Measurements from ENCODE around the gene PNPLA5.
"Not testable (repeated sequence)": the region's sequence is repeated elsewhere in the genome, so short reads cannot be mapped to it uniquely, and the experiment has no call there.

PNPLA5 gene

GRCh38 chr22:43919106-43919973 lies 27.5 kb upstream of the PNPLA5 start:
- intact Hi-C loops (cut with micrococcal nuclease), result no loop called here
- H3K4me1 Mint-ChIP-seq (ENCODE audit: low read depth), result peaks cover 22% of the 10 kb centered on the region
- H3K4me3 Mint-ChIP-seq, result no peak overlapping the region
- H3K36me3 Mint-ChIP-seq (ENCODE audit: low read depth), result no peaks in the 10 kb centered on the region
- no peaks in the 10 kb centered on the region for H3K9me3 Mint-ChIP-seq
- H3K27ac Mint-ChIP-seq, result no peak overlapping the region
- H3K27me3 Mint-ChIP-seq, result peaks cover 53% of the 10 kb centered on the region

GRCh38 chr22:43917521-43917920 lies 25.7 kb upstream of the PNPLA5 start:
- Mint-ChIP-seq H3K4me1 (ENCODE audit: low read depth) (peaks cover 16% of the 10 kb centered on the region), H3K4me3 (no peak overlapping the region), H3K27me3 (peaks cover 41% of the 10 kb centered on the region), H3K36me3 (ENCODE audit: low read depth) (no peaks in the 10 kb centered on the region), H3K9me3 (peaks cover 9% of the 10 kb centered on the region), H3K27ac (no peak overlapping the region)
- intact Hi-C loops (cut with micrococcal nuclease), result no loop called here

- H3K4me3 Mint-ChIP-seq, result no peak overlapping the region
- peaks cover 9% of the 10 kb centered on the region for H3K9me3 Mint-ChIP-seq
- H3K36me3 Mint-ChIP-seq (ENCODE audit: low read depth), result no peaks in the 10 kb centered on the region
- H3K27me3 Mint-ChIP-seq, result peaks cover 22% of the 10 kb centered on the region
- peaks cover 6% of the 10 kb centered on the region for H3K4me1 Mint-ChIP-seq (ENCODE audit: low read depth)
- intact Hi-C loops (cut with micrococcal nuclease), result no loop called here
- no peak overlapping the region for H3K27ac Mint-ChIP-seq
Observed at GRCh38 chr22:43911351-43911750, 19.5 kb upstream of the PNPLA5 start.

- Mint-ChIP-seq H3K4me3 (no peak overlapping the region), H3K27me3 (peaks cover 22% of the 10 kb centered on the region)
- intact Hi-C loops (cut with micrococcal nuclease), result no loop called here
Observed at GRCh38 chr22:43910178-43910695, 18.4 kb upstream of the PNPLA5 start.

GRCh38 chr22:43909708-43910107 lies 17.9 kb upstream of the PNPLA5 start:
- Mint-ChIP-seq H3K27ac (no peak overlapping the region), H3K4me1 (ENCODE audit: low read depth) (peaks cover 6% of the 10 kb centered on the region), H3K27me3 (peaks cover 22% of the 10 kb centered on the region), H3K4me3 (no peak overlapping the region), H3K9me3 (peaks cover 9% of the 10 kb centered on the region), H3K36me3 (ENCODE audit: low read depth) (no peaks in the 10 kb centered on the region)
- intact Hi-C loops (cut with micrococcal nuclease), result no loop called here

More at GRCh38 chr22:43910178-43910695, 18.4 kb upstream of the PNPLA5 start:
- Mint-ChIP-seq H3K4me1 (ENCODE audit: low read depth) (peaks cover 6% of the 10 kb centered on the region), H3K9me3 (peaks cover 9% of the 10 kb centered on the region), H3K36me3 (ENCODE audit: low read depth) (no peaks in the 10 kb centered on the region), H3K27ac (no peak overlapping the region)

GRCh38 chr22:43905681-43906080 lies 13.9 kb upstream of the PNPLA5 start:
- intact Hi-C loops (cut with micrococcal nuclease), result no loop called here
- H3K27me3 Mint-ChIP-seq, result peaks cover 11% of the 10 kb centered on the region
- no peaks in the 10 kb centered on the region for H3K36me3 Mint-ChIP-seq (ENCODE audit: low read depth)
- H3K27ac Mint-ChIP-seq, result no peak overlapping the region
- no peaks in the 10 kb centered on the region for H3K9me3 Mint-ChIP-seq
- no peak overlapping the region for H3K4me3 Mint-ChIP-seq
- H3K4me1 Mint-ChIP-seq (ENCODE audit: low read depth), result no peaks in the 10 kb centered on the region

GRCh38 chr22:43904412-43904811 lies 12.6 kb upstream of the PNPLA5 start:
- H3K36me3 Mint-ChIP-seq (ENCODE audit: low read depth); H3K27ac Mint-ChIP-seq; H3K4me3 Mint-ChIP-seq; intact Hi-C loops (cut with micrococcal nuclease); H3K27me3 Mint-ChIP-seq; H3K4me1 Mint-ChIP-seq (ENCODE audit: low read depth); H3K9me3 Mint-ChIP-seq: not testable (repeated sequence)

- H3K27ac Mint-ChIP-seq; H3K4me3 Mint-ChIP-seq; intact Hi-C loops (cut with micrococcal nuclease); H3K9me3 Mint-ChIP-seq; H3K36me3 Mint-ChIP-seq (ENCODE audit: low read depth); H3K4me1 Mint-ChIP-seq (ENCODE audit: low read depth); H3K27me3 Mint-ChIP-seq: not testable (repeated sequence)
Observed at GRCh38 chr22:43903033-43903432, 11.2 kb upstream of the PNPLA5 start.

- peaks cover 6% of the 10 kb centered on the region for H3K27me3 Mint-ChIP-seq
- no peaks in the 10 kb centered on the region for H3K9me3 Mint-ChIP-seq
- H3K4me1 Mint-ChIP-seq (ENCODE audit: low read depth), result no peaks in the 10 kb centered on the region
- intact Hi-C loops (cut with micrococcal nuclease), result no loop called here
- H3K27ac Mint-ChIP-seq, result no peak overlapping the region
- H3K36me3 Mint-ChIP-seq (ENCODE audit: low read depth), result no peaks in the 10 kb centered on the region
- no peak overlapping the region for H3K4me3 Mint-ChIP-seq
Observed at GRCh38 chr22:43901976-43902643, 10.3 kb upstream of the PNPLA5 start.

GRCh38 chr22:43900206-43900605 lies 8.4 kb upstream of the PNPLA5 start:
- Mint-ChIP-seq H3K27ac (no peak overlapping the region), H3K27me3 (peaks cover 8% of the 10 kb centered on the region), H3K9me3 (no peaks in the 10 kb centered on the region), H3K4me1 (ENCODE audit: low read depth) (no peaks in the 10 kb centered on the region), H3K36me3 (ENCODE audit: low read depth) (no peaks in the 10 kb centered on the region), H3K4me3 (no peak overlapping the region)
- intact Hi-C loops (cut with micrococcal nuclease), result no loop called here

- H3K4me1 Mint-ChIP-seq (ENCODE audit: low read depth), result no peaks in the 10 kb centered on the region
- intact Hi-C loops (cut with micrococcal nuclease), result no loop called here
- no peaks in the 10 kb centered on the region for H3K9me3 Mint-ChIP-seq
- H3K27ac Mint-ChIP-seq, result no peak overlapping the region
- peaks cover 17% of the 10 kb centered on the region for H3K27me3 Mint-ChIP-seq
- H3K4me3 Mint-ChIP-seq, result no peak overlapping the region
- no peaks in the 10 kb centered on the region for H3K36me3 Mint-ChIP-seq (ENCODE audit: low read depth)
Observed at GRCh38 chr22:43897751-43898261, 6.0 kb upstream of the PNPLA5 start.

- H3K9me3 Mint-ChIP-seq, result no peaks in the 10 kb centered on the region
- H3K27me3 Mint-ChIP-seq, result peaks cover 26% of the 10 kb centered on the region
- H3K27ac Mint-ChIP-seq, result no peak overlapping the region
- intact Hi-C loops (cut with micrococcal nuclease), result no loop called here
- no peaks in the 10 kb centered on the region for H3K36me3 Mint-ChIP-seq (ENCODE audit: low read depth)
- H3K4me3 Mint-ChIP-seq, result no peak overlapping the region
- no peaks in the 10 kb centered on the region for H3K4me1 Mint-ChIP-seq (ENCODE audit: low read depth)
Observed at GRCh38 chr22:43895986-43896645, 4.3 kb upstream of the PNPLA5 start.

- H3K27ac Mint-ChIP-seq, result no peak overlapping the region
- H3K36me3 Mint-ChIP-seq (ENCODE audit: low read depth), result no peaks in the 10 kb centered on the region
- no peaks in the 10 kb centered on the region for H3K9me3 Mint-ChIP-seq
- no peak overlapping the region for H3K4me3 Mint-ChIP-seq
- intact Hi-C loops (cut with micrococcal nuclease), result no loop called here
- H3K27me3 Mint-ChIP-seq, result peaks cover 45% of the 10 kb centered on the region
- no peaks in the 10 kb centered on the region for H3K4me1 Mint-ChIP-seq (ENCODE audit: low read depth)
Observed at GRCh38 chr22:43894122-43894521, 2.3 kb upstream of the PNPLA5 start.

GRCh38 chr22:43893266-43893665 lies 1.5 kb upstream of the PNPLA5 start:
- H3K36me3 Mint-ChIP-seq (ENCODE audit: low read depth), result no peaks in the 10 kb centered on the region
- peaks cover 51% of the 10 kb centered on the region for H3K27me3 Mint-ChIP-seq
- no peak overlapping the region for H3K4me3 Mint-ChIP-seq
- no peak overlapping the region for H3K27ac Mint-ChIP-seq
- no peaks in the 10 kb centered on the region for H3K4me1 Mint-ChIP-seq (ENCODE audit: low read depth)
- intact Hi-C loops (cut with micrococcal nuclease), result no loop called here
- no peaks in the 10 kb centered on the region for H3K9me3 Mint-ChIP-seq
